Measurements from ENCODE around the gene OCA2.

- TF ChIP-seq TCF7L2 (IDR thresholded peaks at IDR 0.05; ENCODE audit: low read depth, low read length) (no peak), POLR2AphosphoS5 (IDR thresholded peaks at IDR 0.05; ENCODE audit: low read depth, low read length) (no peak)
- TF ChIP-seq, protein P1, sequence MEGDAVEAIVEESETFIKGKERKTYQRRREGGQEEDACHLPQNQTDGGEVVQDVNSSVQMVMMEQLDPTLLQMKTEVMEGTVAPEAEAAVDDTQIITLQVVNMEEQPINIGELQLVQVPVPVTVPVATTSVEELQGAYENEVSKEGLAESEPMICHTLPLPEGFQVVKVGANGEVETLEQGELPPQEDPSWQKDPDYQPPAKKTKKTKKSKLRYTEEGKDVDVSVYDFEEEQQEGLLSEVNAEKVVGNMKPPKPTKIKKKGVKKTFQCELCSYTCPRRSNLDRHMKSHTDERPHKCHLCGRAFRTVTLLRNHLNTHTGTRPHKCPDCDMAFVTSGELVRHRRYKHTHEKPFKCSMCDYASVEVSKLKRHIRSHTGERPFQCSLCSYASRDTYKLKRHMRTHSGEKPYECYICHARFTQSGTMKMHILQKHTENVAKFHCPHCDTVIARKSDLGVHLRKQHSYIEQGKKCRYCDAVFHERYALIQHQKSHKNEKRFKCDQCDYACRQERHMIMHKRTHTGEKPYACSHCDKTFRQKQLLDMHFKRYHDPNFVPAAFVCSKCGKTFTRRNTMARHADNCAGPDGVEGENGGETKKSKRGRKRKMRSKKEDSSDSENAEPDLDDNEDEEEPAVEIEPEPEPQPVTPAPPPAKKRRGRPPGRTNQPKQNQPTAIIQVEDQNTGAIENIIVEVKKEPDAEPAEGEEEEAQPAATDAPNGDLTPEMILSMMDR (IDR thresholded peaks at IDR 0.05) = no peak
These were observed 277.8 kb downstream of the OCA2 start for GRCh38 chr15:27821273-27821672.

Measured in Panc1 (cell line).